ENCODE data around the gene E2F7.

DNA sequence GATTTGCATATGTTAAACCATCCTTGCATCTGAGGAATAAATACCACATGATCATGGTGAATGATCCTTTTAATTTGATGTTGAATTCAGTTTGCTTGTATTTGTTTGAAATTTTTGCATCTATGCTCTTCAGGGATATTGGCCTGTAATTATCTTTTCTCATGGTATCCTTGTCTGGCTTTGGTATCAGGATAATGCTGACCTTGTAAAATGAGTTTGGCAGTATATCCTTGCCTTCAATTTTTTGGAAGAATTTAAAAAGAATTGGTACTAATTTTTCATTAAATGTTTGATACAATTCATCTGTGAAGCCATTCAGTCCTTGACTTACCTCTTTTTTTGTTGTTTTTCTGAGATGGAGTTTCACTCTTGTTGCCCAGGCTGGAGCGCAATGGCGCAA lies 85.2 kb downstream of the E2F7 start:
- no peak for TF ChIP-seq ZNF274 (IDR thresholded peaks at IDR 0.05; ENCODE audit: low read depth, low read length)
- TF ChIP-seq YY1 (IDR thresholded peaks at IDR 0.05; ENCODE audit: insufficient read depth, insufficient read length) = no peak
- TF ChIP-seq SUZ12 (IDR thresholded peaks at IDR 0.05; ENCODE audit: extremely low read depth, insufficient read depth, insufficient read length) = no peak
